T-helper 1 cell treated with Interleukin-12 subunit alpha and Interleukin-12 subunit beta and Interleukin-4 antibody, amounts not matched to agents 30 μg/mL and 1 μg/mL, for 36 hours (primary cell): ENCODE results near the gene CCL24.
"Not testable (repeated sequence)": the region's sequence is repeated elsewhere in the genome, so short reads cannot be mapped to it uniquely, and the experiment has no call there.

Source experiments
- H3K27ac Mint-ChIP-seq: one replicate; pipeline ENCODE4 v1.8.0; 2021; ENCODE audit warnings: mild to moderate bottlenecking, mixed read lengths
- H3K27me3 Mint-ChIP-seq: one replicate; pipeline ENCODE4 v1.8.0; 2021; ENCODE audit warnings: low read depth, mixed read lengths
- H3K36me3 Mint-ChIP-seq: one replicate; pipeline ENCODE4 v1.8.0; 2021; ENCODE audit warnings: low read depth, mixed read lengths
- H3K4me1 Mint-ChIP-seq: one replicate; pipeline ENCODE4 v1.8.0; 2021; ENCODE audit warnings: low read depth, mixed read lengths
- H3K4me3 Mint-ChIP-seq: one replicate; pipeline ENCODE4 v1.8.0; 2021; ENCODE audit warnings: mild to moderate bottlenecking, moderate library complexity, mixed read lengths
- H3K9me3 Mint-ChIP-seq: one replicate; pipeline ENCODE4 v1.8.0; 2021; ENCODE audit warnings: mixed read lengths

CCL24 gene

GRCh38 chr7:75779516-75779915 lies 34.1 kb downstream of the CCL24 start:
- not testable (repeated sequence) for H3K4me3 Mint-ChIP-seq

GRCh38 chr7:75779035-75779434 lies 34.6 kb downstream of the CCL24 start:
- not testable (repeated sequence) for H3K9me3 Mint-ChIP-seq, H3K4me3 Mint-ChIP-seq, H3K27ac Mint-ChIP-seq, H3K36me3 Mint-ChIP-seq
- Mint-ChIP-seq H3K27me3 (peaks cover 26% of the 10 kb centered on the region), H3K4me1 (peaks cover 11% of the 10 kb centered on the region)

More at GRCh38 chr7:75779516-75779915, 34.1 kb downstream of the CCL24 start:
- H3K9me3 Mint-ChIP-seq, H3K36me3 Mint-ChIP-seq, H3K27ac Mint-ChIP-seq: not testable (repeated sequence)
- H3K27me3 Mint-ChIP-seq = peaks cover 26% of the 10 kb centered on the region
- H3K4me1 Mint-ChIP-seq = peaks cover 11% of the 10 kb centered on the region

- H3K9me3 Mint-ChIP-seq = no peaks in the 10 kb centered on the region
- no peaks in the 10 kb centered on the region for H3K36me3 Mint-ChIP-seq
Measured at GRCh38 chr7:75776295-75776971, 37.2 kb downstream of the CCL24 start.

GRCh38 chr7:75773958-75774357 lies 39.6 kb downstream of the CCL24 start:
- not testable (repeated sequence) for H3K27ac Mint-ChIP-seq

More at GRCh38 chr7:75776295-75776971, 37.2 kb downstream of the CCL24 start:
- peak overlapping the region; percentile 27 for H3K4me3 Mint-ChIP-seq
- H3K27me3 Mint-ChIP-seq = peaks cover 11% of the 10 kb centered on the region
- peaks cover 11% of the 10 kb centered on the region for H3K4me1 Mint-ChIP-seq
- H3K27ac Mint-ChIP-seq = peak overlapping the region; percentile 71

GRCh38 chr7:75772081-75773077 lies 41.2 kb downstream of the CCL24 start, which contains the start of gene CCL26:
Gene CCL26 (minus strand): TSS chr7:75772211. CDS start chr7:75772176, 35 bp downstream.
- Mint-ChIP-seq H3K4me3 (no peak within 1 kb of the TSS), H3K4me1 (peaks cover 8% of the 10 kb centered on the region), H3K27me3 (no peaks in the 10 kb centered on the region), H3K36me3 (no peaks in the 10 kb centered on the region), H3K9me3 (no peaks in the 10 kb centered on the region), H3K27ac (no peak within 1 kb of the TSS)

More at GRCh38 chr7:75773958-75774357, 39.6 kb downstream of the CCL24 start:
- not testable (repeated sequence) for H3K27me3 Mint-ChIP-seq, H3K36me3 Mint-ChIP-seq, H3K4me1 Mint-ChIP-seq, H3K4me3 Mint-ChIP-seq, H3K9me3 Mint-ChIP-seq

GRCh38 chr7:75771224-75771623 lies 42.4 kb downstream of the CCL24 start:
- Mint-ChIP-seq H3K9me3 (no peaks in the 10 kb centered on the region), H3K27ac (no peak overlapping the region), H3K4me3 (no peak overlapping the region), H3K27me3 (no peaks in the 10 kb centered on the region), H3K36me3 (no peaks in the 10 kb centered on the region), H3K4me1 (peaks cover 3% of the 10 kb centered on the region)

GRCh38 chr7:75762350-75762917 lies 51.2 kb downstream of the CCL24 start:
- Mint-ChIP-seq H3K9me3 (no peaks in the 10 kb centered on the region), H3K4me1 (peaks cover 2% of the 10 kb centered on the region), H3K27ac (no peak overlapping the region), H3K36me3 (no peaks in the 10 kb centered on the region), H3K4me3 (no peak overlapping the region), H3K27me3 (peaks cover 3% of the 10 kb centered on the region)

- not testable (repeated sequence) for H3K36me3 Mint-ChIP-seq, H3K4me3 Mint-ChIP-seq, H3K27me3 Mint-ChIP-seq, H3K9me3 Mint-ChIP-seq, H3K27ac Mint-ChIP-seq, H3K4me1 Mint-ChIP-seq
Measured at GRCh38 chr7:75761801-75762200, 51.8 kb downstream of the CCL24 start.
